Mammary epithelial cell (primary cell): ENCODE measurements around the gene CAND2.

Source experiments
- CTCF ChIP-seq, 2 donors: IDR thresholded peaks in 1 of 2; conservative IDR thresholded peaks in 1 of 2; 2 replicates each; pipeline ENCODE4 v1.5.1; 2011 to 2012; ENCODE audit warnings: inconsistent platforms in 2 of 2, low read length in 2 of 2, mild to moderate bottlenecking in 2 of 2, control low read depth in 1 of 2, low read depth in 1 of 2; ENCODE audit not compliant: insufficient read depth in 1 of 2; ENCODE audit errors: extremely low read depth in 1 of 2
- EZH2 ChIP-seq: IDR thresholded peaks from 2 replicates; pipeline ENCODE4 v1.6.1; 2012; ENCODE audit warnings: low read length, inconsistent platforms, borderline replicate concordance

- TF ChIP-seq CTCF (conservative IDR thresholded peaks at IDR 0.05 in 1 of 2, IDR thresholded peaks at IDR 0.05 in 1 of 2; ENCODE audit: extremely low read depth in 1 of 2, insufficient read depth in 1 of 2, low read depth in 1 of 2, low read length in 2 of 2), result no peak
- no peak for TF ChIP-seq EZH2
Observed at GRCh38 chr3:12845811-12846210, 49.3 kb downstream of the CAND2 start.
